Hematopoietic multipotent progenitor cell treated with erythropoietin and hydrocortisone succinate and interleukin-3 and kit ligand, for 8 days (in vitro differentiated cells): ENCODE results near the gene WDFY1.

ENCODE experiments used
- DNase-seq: peaks from one replicate; pipeline ENCODE4 v3.0.0-alpha.2; 2015

WDFY1 gene

GRCh38 chr2:223929571-223930102 lies 15.5 kb downstream of the WDFY1 start:
- DNase-seq = no peak

GRCh38 chr2:223928113-223929006 lies 16.8 kb downstream of the WDFY1 start:
- no peak for DNase-seq

- DNase-seq = no peak
Observed at GRCh38 chr2:223925106-223925505, 20.0 kb downstream of the WDFY1 start.

- DNase-seq = no peak
Observed at GRCh38 chr2:223923976-223924375, 21.2 kb downstream of the WDFY1 start.

- no peak for DNase-seq
Observed at GRCh38 chr2:223922308-223922707, 22.8 kb downstream of the WDFY1 start.

- no peak for DNase-seq
Observed at GRCh38 chr2:223921204-223921603, 23.9 kb downstream of the WDFY1 start.

- no peak for DNase-seq
Observed at GRCh38 chr2:223920109-223920508, 25.0 kb downstream of the WDFY1 start.

- no peak for DNase-seq
Observed at GRCh38 chr2:223918671-223919134, 26.4 kb downstream of the WDFY1 start.

- no peak for DNase-seq
Observed at GRCh38 chr2:223916181-223916920, 28.8 kb downstream of the WDFY1 start.

GRCh38 chr2:223915071-223915470 lies 30.1 kb downstream of the WDFY1 start:
- no peak for DNase-seq

- DNase-seq = no peak
Observed at GRCh38 chr2:223914324-223914723, 30.8 kb downstream of the WDFY1 start.

- DNase-seq = no peak
Observed at GRCh38 chr2:223909001-223909741, 36.0 kb downstream of the WDFY1 start.

- no peak for DNase-seq
Observed at GRCh38 chr2:223908304-223908998, 36.7 kb downstream of the WDFY1 start.

- no peak for DNase-seq
Observed at GRCh38 chr2:223905996-223906395, 39.1 kb downstream of the WDFY1 start.

GRCh38 chr2:223901854-223902253 lies 43.3 kb downstream of the WDFY1 start:
- DNase-seq = no peak

GRCh38 chr2:223901311-223901710 lies 43.8 kb downstream of the WDFY1 start:
- no peak for DNase-seq

GRCh38 chr2:223900531-223900930 lies 44.6 kb downstream of the WDFY1 start:
- no peak for DNase-seq

- no peak for DNase-seq
Observed at GRCh38 chr2:223900066-223900465, 45.1 kb downstream of the WDFY1 start.

- DNase-seq = no peak
Observed at GRCh38 chr2:223897669-223898330, 47.3 kb downstream of the WDFY1 start.

- DNase-seq = no peak
Observed at GRCh38 chr2:223896833-223897311, 48.3 kb downstream of the WDFY1 start.

- DNase-seq = no peak
Observed at GRCh38 chr2:223894968-223895367, 50.2 kb downstream of the WDFY1 start.

GRCh38 chr2:223894009-223894408 lies 51.1 kb downstream of the WDFY1 start:
- DNase-seq = no peak
